Measurements from ENCODE around the gene C2orf81. TPM values are rescaled to one million over a fixed set of nuclear protein-coding genes. Genes with fewer than 3 reads are reported as not detected.
A peak's percentile ranks its signal among the peaks of the same experiment; 100 is the strongest.

The C2orf81 gene
- total RNA-seq, 4 donors from 2014 or later, result 0.34 to 2.4 (median 1.2) TPM

GRCh38 chr2:74419345-74419744 is 2.1 kb downstream of the C2orf81 start:
- WGBS, 2 donors, result 78 to 82% methylated on average over 1 of the region's 1 CpG
- intact Hi-C loops (cut with DNase I; ENCODE audit: low total_unique reads), result no loop called here
- DNase-seq (ENCODE audit: low spot score in 2 of 2), result no peak
- no peak for TF ChIP-seq POLR2A (IDR thresholded peaks at IDR 0.05)
- TF ChIP-seq, protein P1, sequence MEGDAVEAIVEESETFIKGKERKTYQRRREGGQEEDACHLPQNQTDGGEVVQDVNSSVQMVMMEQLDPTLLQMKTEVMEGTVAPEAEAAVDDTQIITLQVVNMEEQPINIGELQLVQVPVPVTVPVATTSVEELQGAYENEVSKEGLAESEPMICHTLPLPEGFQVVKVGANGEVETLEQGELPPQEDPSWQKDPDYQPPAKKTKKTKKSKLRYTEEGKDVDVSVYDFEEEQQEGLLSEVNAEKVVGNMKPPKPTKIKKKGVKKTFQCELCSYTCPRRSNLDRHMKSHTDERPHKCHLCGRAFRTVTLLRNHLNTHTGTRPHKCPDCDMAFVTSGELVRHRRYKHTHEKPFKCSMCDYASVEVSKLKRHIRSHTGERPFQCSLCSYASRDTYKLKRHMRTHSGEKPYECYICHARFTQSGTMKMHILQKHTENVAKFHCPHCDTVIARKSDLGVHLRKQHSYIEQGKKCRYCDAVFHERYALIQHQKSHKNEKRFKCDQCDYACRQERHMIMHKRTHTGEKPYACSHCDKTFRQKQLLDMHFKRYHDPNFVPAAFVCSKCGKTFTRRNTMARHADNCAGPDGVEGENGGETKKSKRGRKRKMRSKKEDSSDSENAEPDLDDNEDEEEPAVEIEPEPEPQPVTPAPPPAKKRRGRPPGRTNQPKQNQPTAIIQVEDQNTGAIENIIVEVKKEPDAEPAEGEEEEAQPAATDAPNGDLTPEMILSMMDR (IDR thresholded peaks at IDR 0.05), result no peak
- H3K4me3 ChIP-seq (ENCODE audit: low read depth, poor library complexity, severe bottlenecking), result no peak overlapping the region

- TF ChIP-seq POLR2A (IDR thresholded peaks at IDR 0.05), result no peak
- 84% methylated on average over 27 of the region's 27 CpGs for WGBS, 2 donors
- H3K4me3 ChIP-seq (ENCODE audit: low read depth, poor library complexity, severe bottlenecking), result no peak overlapping the region
- intact Hi-C loops (cut with DNase I; ENCODE audit: low total_unique reads), result no loop called here
- peak in 1 of 2 donors; percentile 84 for DNase-seq (ENCODE audit: low spot score in 2 of 2)
These were observed 3.1 kb downstream of the C2orf81 start for GRCh38 chr2:74418312-74418711.

DNA sequence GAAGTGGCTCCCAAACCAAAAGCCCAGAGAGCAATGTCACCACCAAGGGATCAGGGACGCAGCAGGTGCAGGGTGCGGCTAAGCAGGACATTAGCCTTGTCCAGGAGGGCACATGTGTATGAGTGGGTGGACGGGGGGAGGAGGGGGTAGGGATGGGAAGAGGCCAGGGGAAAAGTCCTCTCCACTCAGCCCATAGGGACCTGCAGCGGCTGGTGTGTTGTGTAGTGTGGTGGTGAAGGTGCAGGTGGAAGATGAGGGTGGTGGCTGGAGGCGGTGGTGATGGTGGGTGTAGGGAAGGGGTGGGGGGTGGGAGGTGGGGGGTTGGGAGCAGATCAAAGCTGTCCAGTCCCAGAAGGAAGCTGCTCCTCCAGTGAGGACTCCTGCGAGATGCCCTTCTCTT is 3.7 kb downstream of the C2orf81 start:
- intact Hi-C loops (cut with DNase I; ENCODE audit: low total_unique reads), result no loop called here

GRCh38 chr2:74417197-74417596 is 4.2 kb downstream of the C2orf81 start:
- no peak overlapping the region for H3K4me3 ChIP-seq (ENCODE audit: low read depth, poor library complexity, severe bottlenecking)
- intact Hi-C loops (cut with DNase I; ENCODE audit: low total_unique reads), result no loop called here
- no peak for TF ChIP-seq POLR2A (IDR thresholded peaks at IDR 0.05)
- TF ChIP-seq, protein P1 (IDR thresholded peaks at IDR 0.05), result no peak
- DNase-seq (ENCODE audit: low spot score in 2 of 2), result no peak
- WGBS, 2 donors, result 70 to 96% methylated on average over 3 of the region's 3 CpGs

More for the DNA sequence above, 3.7 kb downstream of the C2orf81 start:
- peak in 1 of 2 donors; percentile 60 for DNase-seq (ENCODE audit: low spot score in 2 of 2)
- no peak overlapping the region for H3K4me3 ChIP-seq (ENCODE audit: low read depth, poor library complexity, severe bottlenecking)
- TF ChIP-seq POLR2A (IDR thresholded peaks at IDR 0.05), result no peak
- TF ChIP-seq, protein P1 (IDR thresholded peaks at IDR 0.05), result no peak
- 87 to 91% methylated on average over 6 of the region's 6 CpGs for WGBS, 2 donors

GRCh38 chr2:74416778-74417177 is 4.6 kb downstream of the C2orf81 start:
- no peak overlapping the region for H3K4me3 ChIP-seq (ENCODE audit: low read depth, poor library complexity, severe bottlenecking)
- WGBS, 2 donors, result 57 to 76% methylated on average over 3 of the region's 3 CpGs
- peak in 1 of 2 donors; percentile 54 for DNase-seq (ENCODE audit: low spot score in 2 of 2)
- no peak for TF ChIP-seq POLR2A (IDR thresholded peaks at IDR 0.05)
- TF ChIP-seq, protein P1 (IDR thresholded peaks at IDR 0.05), result no peak
- intact Hi-C loops (cut with DNase I; ENCODE audit: low total_unique reads), result no loop called here

- no peak for TF ChIP-seq POLR2A (IDR thresholded peaks at IDR 0.05)
- TF ChIP-seq, protein P1 (IDR thresholded peaks at IDR 0.05), result no peak
- DNase-seq (ENCODE audit: low spot score in 2 of 2), result peak in 1 of 2 donors; percentile 69
- H3K4me3 ChIP-seq (ENCODE audit: low read depth, poor library complexity, severe bottlenecking), result peak overlapping the region; percentile 36
- WGBS, 2 donors, result 68 to 72% methylated on average over 32 to 35 of the region's 35 CpGs
- intact Hi-C loops (cut with DNase I; ENCODE audit: low total_unique reads), result no loop called here
These were observed 5.5 kb downstream of the C2orf81 start for GRCh38 chr2:74415762-74416395.

Measured in lower leg skin (tissue), 4 donors.